Esophagus squamous epithelium (tissue), 5 donors: Measurements from ENCODE around the gene RAD9B. TPM values are rescaled to one million over a fixed set of nuclear protein-coding genes. Genes with fewer than 3 reads are reported as not detected.

Experiments
- DNase-seq: peaks from one replicate; lab custom pipeline; 2025; lab: John Stamatoyannopoulos, UW
- H3K27ac ChIP-seq, 4 donors: fragments of 200-600 bp; sonication (generic); one replicate each; pipeline ENCODE4 v1.5.1; 2016 to 2019; ENCODE audit warnings: mild to moderate bottlenecking in 1 of 4
- H3K27me3 ChIP-seq, 4 donors: fragments of 200-600 bp; sonication (generic); 1 replicate in 3 of 4; 2 replicates in 1 of 4; pipeline versions ENCODE4 v1.5.1 to v1.6.0; 2017 to 2021; ENCODE audit warnings: antibody characterized with exemption in 1 of 4
- H3K36me3 ChIP-seq, 3 donors: fragments of 200-600 bp; sonication (generic); one replicate each; pipeline ENCODE4 v1.5.1; 2016 to 2019
- H3K4me1 ChIP-seq, 3 donors: fragments of 200-600 bp; sonication (generic); one replicate each; pipeline ENCODE4 v1.5.1; 2017 to 2019
- H3K4me3 ChIP-seq, 4 donors: fragments of 200-600 bp; sonication (generic); 1 replicate in 3 of 4; 2 replicates in 1 of 4; pipeline ENCODE4 v1.5.1; 2016 to 2019; ENCODE audit warnings: mild to moderate bottlenecking in 2 of 4, moderate library complexity in 1 of 4
- H3K9me3 ChIP-seq, 3 donors: fragments of 200-600 bp; sonication (generic); one replicate each; pipeline ENCODE4 v1.5.1; 2016 to 2019
- POLR2A ChIP-seq, 4 donors: fragments of 450-650 bp; IDR thresholded peaks; one replicate each; pipeline ENCODE4 v1.6.1; 2017; ENCODE audit warnings: antibody characterized with exemption in 4 of 4, mild to moderate bottlenecking in 4 of 4, moderate library complexity in 3 of 4
- WGBS, 2 donors: methylation state at CpG; one replicate each; pipeline ENCODE4 v1.1.5; 2018; 5-methylcytosine and 5-hydroxymethylcytosine counted together
- intact Hi-C: fragments of 100-400 bp; cut with DNase I; formaldehyde crosslinking; loops from one replicate; pipeline ENCODE4 v1.15.0; 2022
- small RNA-seq, 4 donors: library from RNA; depleted of rRNA; stranded (forward); fragments of <200 nt; gene quantifications; one replicate each; pipeline ENCODE3, GENCODE V24; 2016
- total RNA-seq, 4 donors: library from RNA; depleted of rRNA; stranded (reverse); fragments of >200 nt; gene quantifications; one replicate each; pipeline ENCODE4 v1.1.0, GENCODE V29; 2016
- TF ChIP-seq, protein P1 (sequence below), 6 experiments: fragments of 450-650 bp in 4 of 6; fragments of 200-600 bp in 2 of 6; sonication (generic) in 2 of 6; IDR thresholded peaks; one replicate each; pipeline ENCODE4 v1.5.1; 2016 to 2019; ENCODE audit warnings: antibody characterized with exemption in 6 of 6, mild to moderate bottlenecking in 4 of 6, moderate library complexity in 4 of 6
- donor health status: DM: yes; HTN: yes; CAD: no.

RAD9B gene
- total RNA-seq, 4 donors from 2014 or later = 0.23 to 0.76 (median 0.40) TPM; not detected in 1

DNA sequence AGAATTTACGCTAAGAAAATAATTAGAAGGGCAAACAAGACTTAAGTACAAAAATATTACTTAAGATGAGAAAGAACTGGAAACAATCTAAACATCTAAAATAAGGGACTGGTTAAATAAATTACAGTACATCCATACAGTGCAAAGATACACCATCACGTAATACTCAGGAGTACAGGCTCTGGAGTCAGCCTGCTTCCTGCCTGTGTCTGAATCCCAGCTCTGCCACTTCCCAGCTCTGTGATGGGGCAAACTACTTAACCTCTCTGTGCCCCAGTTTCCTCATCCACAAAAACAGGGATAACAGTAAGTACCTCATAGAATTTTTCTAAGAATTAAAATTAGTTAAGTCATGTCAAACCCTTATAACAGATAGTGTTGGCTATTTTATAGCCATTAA lies 45.0 kb downstream of the RAD9B start:
- peaks cover 44 to 90% (median 55%) of the 10 kb centered on the region in 3 donors for H3K4me1 ChIP-seq
- H3K27ac ChIP-seq = peak overlapping the region in 3 of 4 donors; percentile 87 to 91 (median 91)
- intact Hi-C loops = no loop called here

GRCh38 chr12:110548678-110549077 lies 46.5 kb downstream of the RAD9B start:
- H3K9me3 ChIP-seq = no peaks in the 10 kb centered on the region
- peaks cover 0 to 54% (median 0%) of the 10 kb centered on the region in 3 donors for H3K36me3 ChIP-seq
- TF ChIP-seq, protein P1, sequence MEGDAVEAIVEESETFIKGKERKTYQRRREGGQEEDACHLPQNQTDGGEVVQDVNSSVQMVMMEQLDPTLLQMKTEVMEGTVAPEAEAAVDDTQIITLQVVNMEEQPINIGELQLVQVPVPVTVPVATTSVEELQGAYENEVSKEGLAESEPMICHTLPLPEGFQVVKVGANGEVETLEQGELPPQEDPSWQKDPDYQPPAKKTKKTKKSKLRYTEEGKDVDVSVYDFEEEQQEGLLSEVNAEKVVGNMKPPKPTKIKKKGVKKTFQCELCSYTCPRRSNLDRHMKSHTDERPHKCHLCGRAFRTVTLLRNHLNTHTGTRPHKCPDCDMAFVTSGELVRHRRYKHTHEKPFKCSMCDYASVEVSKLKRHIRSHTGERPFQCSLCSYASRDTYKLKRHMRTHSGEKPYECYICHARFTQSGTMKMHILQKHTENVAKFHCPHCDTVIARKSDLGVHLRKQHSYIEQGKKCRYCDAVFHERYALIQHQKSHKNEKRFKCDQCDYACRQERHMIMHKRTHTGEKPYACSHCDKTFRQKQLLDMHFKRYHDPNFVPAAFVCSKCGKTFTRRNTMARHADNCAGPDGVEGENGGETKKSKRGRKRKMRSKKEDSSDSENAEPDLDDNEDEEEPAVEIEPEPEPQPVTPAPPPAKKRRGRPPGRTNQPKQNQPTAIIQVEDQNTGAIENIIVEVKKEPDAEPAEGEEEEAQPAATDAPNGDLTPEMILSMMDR (IDR thresholded peaks at IDR 0.05) = no peak
- H3K27me3 ChIP-seq = no peaks in the 10 kb centered on the region
- no peak overlapping the region for H3K4me3 ChIP-seq
- WGBS, 2 donors = 62 to 81% methylated on average over 7 of the region's 7 CpGs
- no peak for DNase-seq
- peaks cover 34 to 75% (median 40%) of the 10 kb centered on the region in 3 donors for H3K4me1 ChIP-seq
- H3K27ac ChIP-seq = peak overlapping the region; percentile 4 to 64 (median 34)
- intact Hi-C loops = no loop called here

More for the DNA sequence above, 45.0 kb downstream of the RAD9B start:
- H3K9me3 ChIP-seq = no peaks in the 10 kb centered on the region
- H3K36me3 ChIP-seq = peaks cover 0 to 47% (median 0%) of the 10 kb centered on the region in 3 donors
- H3K4me3 ChIP-seq = no peak overlapping the region
- WGBS, 2 donors = 73 to 76% methylated on average over 2 of the region's 2 CpGs
- no peak for TF ChIP-seq POLR2A (IDR thresholded peaks at IDR 0.05)
- TF ChIP-seq, protein P1 (IDR thresholded peaks at IDR 0.05) = no peak
- DNase-seq = no peak
- no peaks in the 10 kb centered on the region for H3K27me3 ChIP-seq

DNA sequence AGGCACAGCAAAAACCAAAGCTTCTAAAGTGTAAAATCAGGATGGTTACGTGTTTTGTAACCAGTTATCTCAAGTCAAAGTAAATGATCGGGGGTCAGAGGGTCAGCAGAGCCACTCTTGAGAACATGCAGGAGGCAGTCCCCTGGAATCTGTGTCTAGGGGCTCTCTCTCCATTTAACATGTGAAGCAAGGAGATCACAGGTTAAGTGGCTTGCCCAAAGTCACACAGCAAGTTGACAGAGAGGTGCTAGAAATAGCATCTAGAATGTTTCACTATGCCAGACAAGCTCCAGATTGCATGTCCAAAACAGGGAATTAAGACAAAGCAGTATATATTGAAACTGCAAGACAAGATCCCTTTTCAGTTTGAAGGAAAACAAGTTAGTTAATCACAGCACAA lies 47.6 kb downstream of the RAD9B start:
- Histone ChIP-seq H3K4me1 (peaks cover 25 to 73% (median 29%) of the 10 kb centered on the region in 3 donors), H3K9me3 (no peaks in the 10 kb centered on the region), H3K27ac (peak overlapping the region; percentile 15 to 64 (median 40)), H3K36me3 (peaks cover 0 to 50% (median 0%) of the 10 kb centered on the region in 3 donors), H3K27me3 (no peaks in the 10 kb centered on the region), H3K4me3 (no peak overlapping the region)
- DNase-seq = no peak
- intact Hi-C loops = no loop called here
- WGBS, 2 donors = 78 to 91% methylated on average over 2 of the region's 2 CpGs
- TF ChIP-seq, protein P1 (IDR thresholded peaks at IDR 0.05) = no peak
- TF ChIP-seq POLR2A (IDR thresholded peaks at IDR 0.05) = no peak

DNA sequence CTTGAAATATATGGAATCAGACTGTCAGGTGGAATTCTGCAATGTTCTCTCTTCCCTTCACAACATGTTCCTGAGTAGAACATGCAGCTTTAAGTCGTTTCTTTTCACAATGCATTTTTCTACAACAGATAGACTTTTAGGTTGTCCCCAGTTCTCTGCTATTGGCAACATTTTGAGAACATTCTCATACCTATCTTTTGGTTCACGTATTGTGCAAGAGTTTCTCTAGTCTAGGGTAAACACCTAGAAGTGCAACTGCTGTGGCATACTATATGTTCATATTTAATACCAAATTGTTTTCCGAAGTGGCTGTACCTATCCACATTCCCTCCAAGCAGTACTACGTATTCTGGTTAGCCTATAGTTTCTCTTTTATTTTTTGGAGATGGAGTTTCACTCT lies 48.9 kb downstream of the RAD9B start:
- Histone ChIP-seq H3K27ac (no peak overlapping the region), H3K27me3 (no peaks in the 10 kb centered on the region), H3K9me3 (no peaks in the 10 kb centered on the region), H3K4me1 (peaks cover 15 to 73% (median 27%) of the 10 kb centered on the region in 3 donors), H3K36me3 (peaks cover 0 to 42% (median 0%) of the 10 kb centered on the region in 3 donors), H3K4me3 (no peak overlapping the region)
- intact Hi-C loops = no loop called here
- 82 to 90% methylated on average over 4 of the region's 4 CpGs for WGBS, 2 donors
- no peak for TF ChIP-seq POLR2A (IDR thresholded peaks at IDR 0.05)
- TF ChIP-seq, protein P1 (IDR thresholded peaks at IDR 0.05) = no peak
- no peak for DNase-seq

Small RNA genes within 50 kb of the gene (small RNA-seq; reads per million reads assigned to genes)
- gene RF00278 = 0 reads per million in 4 donors

Other genes with a start within 250 kb of the RAD9B start
- gene ATP2A2, start 221.1 kb upstream of the RAD9B start, total RNA-seq = 100 to 1,000 TPM; 147 to 263 (median 177) TPM
- gene ANAPC7, start 98.6 kb upstream of the RAD9B start, total RNA-seq = 10 to 100 TPM; 67.5 to 78.8 (median 74.4) TPM
- 100 to 1,000 TPM; 439 to 894 (median 711) TPM for gene ARPC3, start 52.0 kb upstream of the RAD9B start, total RNA-seq
- 10 to 100 TPM in 3 of 4 donors, 1 to 10 TPM in 1; 5.5 to 27.1 (median 12.9) TPM for gene GPN3, start 34.1 kb upstream of the RAD9B start, total RNA-seq
- gene FAM216A, start 33.5 kb upstream of the RAD9B start, total RNA-seq = 1 to 10 TPM in 3 of 4 donors, not detected in 1; 1.9 to 7.1 (median 3.4) TPM
- 100 to 1,000 TPM in 2 of 4 donors, 10 to 100 TPM in 2; 66.9 to 146 (median 110) TPM for gene VPS29, start 220 bp upstream of the RAD9B start, total RNA-seq
- 10 to 100 TPM; 14.8 to 30.5 (median 19.2) TPM for gene PPTC7, start 81.0 kb downstream of the RAD9B start, total RNA-seq
- gene TCTN1, start 111.8 kb downstream of the RAD9B start, total RNA-seq = 10 to 100 TPM in 2 of 4 donors, 1 to 10 TPM in 2; 4.4 to 15.6 (median 8.8) TPM
- gene HVCN1, start 186.8 kb downstream of the RAD9B start, total RNA-seq = 1 to 10 TPM; 1.0 to 5.7 (median 1.7) TPM
- 100 to 1,000 TPM in 3 of 4 donors, 10 to 100 TPM in 1; 55.3 to 127 (median 114) TPM for gene PPP1CC, start 240.6 kb downstream of the RAD9B start, total RNA-seq